HepG2 (cell line): ENCODE measurements around the gene DHX29. TPM values are rescaled to one million over a fixed set of nuclear protein-coding genes. Genes with fewer than 3 reads are reported as not detected.

ENCODE experiments used
- CC2D1A ChIP-seq: sonication (generic); formaldehyde crosslinking; IDR thresholded peaks from 2 replicates; pipeline ENCODE4 v1.8.1; 2023; ENCODE audit warnings: mild to moderate bottlenecking, missing genetic modification reagents
- CENPT ChIP-seq: sonication (generic); formaldehyde crosslinking; IDR thresholded peaks from 2 replicates; pipeline ENCODE4 v1.8.0; 2022; ENCODE audit warnings: low read depth, mild to moderate bottlenecking, moderate library complexity, missing genetic modification reagents
- NFIC ChIP-seq: IDR thresholded peaks from 2 replicates; pipeline ENCODE4 v1.6.1; 2012; ENCODE audit warnings: mild to moderate bottlenecking, low read length, inconsistent platforms
- TAF1 ChIP-seq: sonication (generic); formaldehyde crosslinking; IDR thresholded peaks from 2 replicates; pipeline ENCODE4 v1.4.0; 2020; ENCODE audit warnings: missing genetic modification reagents
- ZC3H13 ChIP-seq: sonication (generic); formaldehyde crosslinking; IDR thresholded peaks from 2 replicates; pipeline ENCODE4 v1.8.1; 2023; ENCODE audit warnings: mild to moderate bottlenecking, missing genetic modification reagents, moderate library complexity
- ZFP62 ChIP-seq: sonication (generic); formaldehyde crosslinking; IDR thresholded peaks from 2 replicates; pipeline ENCODE4 v1.4.0; 2020; ENCODE audit warnings: missing genetic modification reagents
- ZFY ChIP-seq: sonication (generic); formaldehyde crosslinking; IDR thresholded peaks from 2 replicates; pipeline ENCODE4 v1.4.0; 2020; ENCODE audit warnings: missing genetic modification reagents
- ZNF552 ChIP-seq: sonication (generic); formaldehyde crosslinking; IDR thresholded peaks from 2 replicates; pipeline ENCODE4 v1.9.0; 2022; ENCODE audit warnings: missing genetic modification reagents, mild to moderate bottlenecking, borderline replicate concordance
- ZNF567 ChIP-seq: sonication (generic); formaldehyde crosslinking; IDR thresholded peaks from 2 replicates; pipeline ENCODE4 v1.8.1; 2023; ENCODE audit warnings: mild to moderate bottlenecking, missing genetic modification reagents, borderline replicate concordance
- ZNF781 ChIP-seq: sonication (generic); formaldehyde crosslinking; IDR thresholded peaks from 2 replicates; pipeline ENCODE4 v1.5.1; 2020; ENCODE audit warnings: borderline replicate concordance, mild to moderate bottlenecking, missing genetic modification reagents; ENCODE audit errors: not compliant biosample characterization
- polyA plus RNA-seq, 8 experiments: library from polyadenylated mRNA; depleted of rRNA in 3 of 8; stranded (reverse) in 7 of 8; unstranded in 1 of 8; fragments of >200 nt; fragmentation: Illumina TruSeq in 4 of 8; extraction: Trizol in 4 of 8; gene quantifications; 2 replicates each; pipeline versions ENCODE4 v1.2.1 to v1.2.3, GENCODE V29; 2011 to 2016; ENCODE audit warnings: low read depth in 4 of 8, missing spikeins in 1 of 8, mixed read lengths in 1 of 8; ENCODE audit not compliant: insufficient read depth in 1 of 8
- total RNA-seq, 5 experiments: library from RNA; depleted of rRNA; stranded (reverse); fragments of >200 nt; fragmentation: Illumina TruSeq; extraction: Trizol; gene quantifications; 2 replicates each; pipeline ENCODE4 v1.2.3, GENCODE V29; 2016; ENCODE audit warnings: low read depth in 1 of 5
- TF ChIP-seq, protein P1 (sequence below): IDR thresholded peaks from 2 replicates; pipeline ENCODE4 v1.6.1; 2012; ENCODE audit warnings: low read length, improper control_type of control experiment
- TF ChIP-seq, protein P2 (sequence below), 2 experiments: fragments of 450-650 bp in 1 of 2; sonication (generic) in 1 of 2; formaldehyde crosslinking; IDR thresholded peaks; 2 replicates each; pipeline versions ENCODE4 v1.5.0 to v1.8.0; 2020 to 2022; ENCODE audit warnings: mild to moderate bottlenecking in 1 of 2, missing genetic modification reagents in 1 of 2
- TF ChIP-seq, protein P3 (sequence below): sonication (generic); formaldehyde crosslinking; IDR thresholded peaks from 2 replicates; pipeline ENCODE4 v1.4.0; 2020; ENCODE audit warnings: mild to moderate bottlenecking, missing genetic modification reagents, borderline replicate concordance
- TF ChIP-seq, protein P4 (sequence below): sonication (generic); formaldehyde crosslinking; IDR thresholded peaks from 2 replicates; pipeline ENCODE4 v1.9.0; 2021; ENCODE audit warnings: missing genetic modification reagents, mild to moderate bottlenecking, borderline replicate concordance
- TF ChIP-seq, protein P5 (sequence below): sonication (generic); formaldehyde crosslinking; IDR thresholded peaks from 2 replicates; pipeline ENCODE4 v1.8.0; 2022; ENCODE audit warnings: mild to moderate bottlenecking, missing genetic modification reagents

Gene DHX29
- total and polyA plus RNA-seq, 2 of the 13 experiments (the other 11 are each of a cell fraction or from before 2014, with no cell fraction given): 1.9 to 22.0 TPM

DNA sequence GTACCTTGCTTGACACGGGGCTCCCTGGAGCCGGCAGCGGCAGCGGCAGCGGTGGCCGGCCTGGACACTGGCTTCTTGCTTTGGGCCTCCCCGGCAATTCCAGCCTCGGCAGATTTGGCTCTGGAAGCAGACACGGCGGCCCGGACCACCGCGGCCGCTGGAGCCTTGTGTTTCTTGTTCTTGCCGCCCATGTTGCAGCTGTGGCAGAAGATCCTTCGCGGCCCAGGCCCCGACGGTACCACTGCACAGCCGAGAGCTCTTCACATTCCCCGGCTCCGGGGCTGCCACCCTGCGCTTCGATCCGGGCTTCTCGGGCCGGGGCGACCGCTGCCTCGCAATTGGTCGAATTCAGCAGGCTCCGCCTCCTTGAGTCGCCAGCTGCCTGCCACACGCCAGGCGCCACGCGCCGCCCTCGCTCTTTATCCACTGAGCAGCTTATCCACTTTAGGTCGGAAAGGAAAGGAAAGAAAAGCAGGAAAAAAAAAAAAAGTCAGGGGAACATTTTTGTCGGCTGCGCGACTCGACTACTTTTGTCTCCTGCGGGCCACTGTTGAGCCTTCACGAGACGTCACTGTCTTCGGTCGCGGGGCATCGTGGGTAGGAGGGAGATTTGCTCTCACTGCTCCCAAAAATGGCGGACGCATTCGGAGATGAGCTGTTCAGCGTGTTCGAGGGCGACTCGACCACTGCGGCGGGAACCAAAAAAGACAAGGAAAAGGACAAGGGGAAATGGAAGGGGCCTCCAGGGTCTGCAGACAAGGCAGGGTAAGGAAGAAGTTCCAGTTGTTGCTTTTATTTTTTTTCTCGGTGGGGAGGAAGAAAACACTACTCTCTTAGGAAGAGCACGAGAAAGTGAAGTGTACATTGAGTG, at the start of gene DHX29, which contains the start of gene MTREX (continued):
- TF ChIP-seq, protein P1, sequence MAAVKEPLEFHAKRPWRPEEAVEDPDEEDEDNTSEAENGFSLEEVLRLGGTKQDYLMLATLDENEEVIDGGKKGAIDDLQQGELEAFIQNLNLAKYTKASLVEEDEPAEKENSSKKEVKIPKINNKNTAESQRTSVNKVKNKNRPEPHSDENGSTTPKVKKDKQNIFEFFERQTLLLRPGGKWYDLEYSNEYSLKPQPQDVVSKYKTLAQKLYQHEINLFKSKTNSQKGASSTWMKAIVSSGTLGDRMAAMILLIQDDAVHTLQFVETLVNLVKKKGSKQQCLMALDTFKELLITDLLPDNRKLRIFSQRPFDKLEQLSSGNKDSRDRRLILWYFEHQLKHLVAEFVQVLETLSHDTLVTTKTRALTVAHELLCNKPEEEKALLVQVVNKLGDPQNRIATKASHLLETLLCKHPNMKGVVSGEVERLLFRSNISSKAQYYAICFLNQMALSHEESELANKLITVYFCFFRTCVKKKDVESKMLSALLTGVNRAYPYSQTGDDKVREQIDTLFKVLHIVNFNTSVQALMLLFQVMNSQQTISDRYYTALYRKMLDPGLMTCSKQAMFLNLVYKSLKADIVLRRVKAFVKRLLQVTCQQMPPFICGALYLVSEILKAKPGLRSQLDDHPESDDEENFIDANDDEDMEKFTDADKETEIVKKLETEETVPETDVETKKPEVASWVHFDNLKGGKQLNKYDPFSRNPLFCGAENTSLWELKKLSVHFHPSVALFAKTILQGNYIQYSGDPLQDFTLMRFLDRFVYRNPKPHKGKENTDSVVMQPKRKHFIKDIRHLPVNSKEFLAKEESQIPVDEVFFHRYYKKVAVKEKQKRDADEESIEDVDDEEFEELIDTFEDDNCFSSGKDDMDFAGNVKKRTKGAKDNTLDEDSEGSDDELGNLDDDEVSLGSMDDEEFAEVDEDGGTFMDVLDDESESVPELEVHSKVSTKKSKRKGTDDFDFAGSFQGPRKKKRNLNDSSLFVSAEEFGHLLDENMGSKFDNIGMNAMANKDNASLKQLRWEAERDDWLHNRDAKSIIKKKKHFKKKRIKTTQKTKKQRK: no peak
- TF ChIP-seq ZNF552 (CRISPR knock-in tag) (no peak), NFIC (peak; percentile 65; the same call in 1 of the 2 replicates), ZFP62 (CRISPR knock-in tag) (no peak), CENPT (CRISPR knock-in tag) (no peak), ZFY (peak; percentile 96), ZNF781 (no peak), TAF1 (CRISPR knock-in tag) (peak; percentile 90), CC2D1A (no peak), ZC3H13 (CRISPR knock-in tag) (0 out of 2 replicates have a peak, but pooled peaks have one; percentile 42), ZNF567 (0 out of 2 replicates have a peak, but pooled peaks have one; percentile 33)
- TF ChIP-seq, protein P2, sequence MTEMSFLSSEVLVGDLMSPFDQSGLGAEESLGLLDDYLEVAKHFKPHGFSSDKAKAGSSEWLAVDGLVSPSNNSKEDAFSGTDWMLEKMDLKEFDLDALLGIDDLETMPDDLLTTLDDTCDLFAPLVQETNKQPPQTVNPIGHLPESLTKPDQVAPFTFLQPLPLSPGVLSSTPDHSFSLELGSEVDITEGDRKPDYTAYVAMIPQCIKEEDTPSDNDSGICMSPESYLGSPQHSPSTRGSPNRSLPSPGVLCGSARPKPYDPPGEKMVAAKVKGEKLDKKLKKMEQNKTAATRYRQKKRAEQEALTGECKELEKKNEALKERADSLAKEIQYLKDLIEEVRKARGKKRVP (CRISPR knock-in tag; IDR thresholded peaks at IDR 0.05): peak in 1 of 2 experiments; percentile 53; a peak in 1 of 4 replicates
- TF ChIP-seq, protein P3, sequence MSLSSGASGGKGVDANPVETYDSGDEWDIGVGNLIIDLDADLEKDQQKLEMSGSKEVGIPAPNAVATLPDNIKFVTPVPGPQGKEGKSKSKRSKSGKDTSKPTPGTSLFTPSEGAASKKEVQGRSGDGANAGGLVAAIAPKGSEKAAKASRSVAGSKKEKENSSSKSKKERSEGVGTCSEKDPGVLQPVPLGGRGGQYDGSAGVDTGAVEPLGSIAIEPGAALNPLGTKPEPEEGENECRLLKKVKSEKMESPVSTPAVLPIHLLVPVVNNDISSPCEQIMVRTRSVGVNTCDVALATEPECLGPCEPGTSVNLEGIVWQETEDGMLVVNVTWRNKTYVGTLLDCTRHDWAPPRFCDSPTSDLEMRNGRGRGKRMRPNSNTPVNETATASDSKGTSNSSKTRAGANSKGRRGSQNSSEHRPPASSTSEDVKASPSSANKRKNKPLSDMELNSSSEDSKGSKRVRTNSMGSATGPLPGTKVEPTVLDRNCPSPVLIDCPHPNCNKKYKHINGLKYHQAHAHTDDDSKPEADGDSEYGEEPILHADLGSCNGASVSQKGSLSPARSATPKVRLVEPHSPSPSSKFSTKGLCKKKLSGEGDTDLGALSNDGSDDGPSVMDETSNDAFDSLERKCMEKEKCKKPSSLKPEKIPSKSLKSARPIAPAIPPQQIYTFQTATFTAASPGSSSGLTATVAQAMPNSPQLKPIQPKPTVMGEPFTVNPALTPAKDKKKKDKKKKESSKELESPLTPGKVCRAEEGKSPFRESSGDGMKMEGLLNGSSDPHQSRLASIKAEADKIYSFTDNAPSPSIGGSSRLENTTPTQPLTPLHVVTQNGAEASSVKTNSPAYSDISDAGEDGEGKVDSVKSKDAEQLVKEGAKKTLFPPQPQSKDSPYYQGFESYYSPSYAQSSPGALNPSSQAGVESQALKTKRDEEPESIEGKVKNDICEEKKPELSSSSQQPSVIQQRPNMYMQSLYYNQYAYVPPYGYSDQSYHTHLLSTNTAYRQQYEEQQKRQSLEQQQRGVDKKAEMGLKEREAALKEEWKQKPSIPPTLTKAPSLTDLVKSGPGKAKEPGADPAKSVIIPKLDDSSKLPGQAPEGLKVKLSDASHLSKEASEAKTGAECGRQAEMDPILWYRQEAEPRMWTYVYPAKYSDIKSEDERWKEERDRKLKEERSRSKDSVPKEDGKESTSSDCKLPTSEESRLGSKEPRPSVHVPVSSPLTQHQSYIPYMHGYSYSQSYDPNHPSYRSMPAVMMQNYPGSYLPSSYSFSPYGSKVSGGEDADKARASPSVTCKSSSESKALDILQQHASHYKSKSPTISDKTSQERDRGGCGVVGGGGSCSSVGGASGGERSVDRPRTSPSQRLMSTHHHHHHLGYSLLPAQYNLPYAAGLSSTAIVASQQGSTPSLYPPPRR: 0 out of 2 replicates have a peak, but pooled peaks have one; percentile 15
- TF ChIP-seq, protein P4, sequence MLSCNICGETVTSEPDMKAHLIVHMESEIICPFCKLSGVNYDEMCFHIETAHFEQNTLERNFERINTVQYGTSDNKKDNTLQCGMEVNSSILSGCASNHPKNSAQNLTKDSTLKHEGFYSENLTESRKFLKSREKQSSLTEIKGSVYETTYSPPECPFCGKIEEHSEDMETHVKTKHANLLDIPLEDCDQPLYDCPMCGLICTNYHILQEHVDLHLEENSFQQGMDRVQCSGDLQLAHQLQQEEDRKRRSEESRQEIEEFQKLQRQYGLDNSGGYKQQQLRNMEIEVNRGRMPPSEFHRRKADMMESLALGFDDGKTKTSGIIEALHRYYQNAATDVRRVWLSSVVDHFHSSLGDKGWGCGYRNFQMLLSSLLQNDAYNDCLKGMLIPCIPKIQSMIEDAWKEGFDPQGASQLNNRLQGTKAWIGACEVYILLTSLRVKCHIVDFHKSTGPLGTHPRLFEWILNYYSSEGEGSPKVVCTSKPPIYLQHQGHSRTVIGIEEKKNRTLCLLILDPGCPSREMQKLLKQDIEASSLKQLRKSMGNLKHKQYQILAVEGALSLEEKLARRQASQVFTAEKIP (CRISPR knock-in tag): no peak
- TF ChIP-seq, protein P5, sequence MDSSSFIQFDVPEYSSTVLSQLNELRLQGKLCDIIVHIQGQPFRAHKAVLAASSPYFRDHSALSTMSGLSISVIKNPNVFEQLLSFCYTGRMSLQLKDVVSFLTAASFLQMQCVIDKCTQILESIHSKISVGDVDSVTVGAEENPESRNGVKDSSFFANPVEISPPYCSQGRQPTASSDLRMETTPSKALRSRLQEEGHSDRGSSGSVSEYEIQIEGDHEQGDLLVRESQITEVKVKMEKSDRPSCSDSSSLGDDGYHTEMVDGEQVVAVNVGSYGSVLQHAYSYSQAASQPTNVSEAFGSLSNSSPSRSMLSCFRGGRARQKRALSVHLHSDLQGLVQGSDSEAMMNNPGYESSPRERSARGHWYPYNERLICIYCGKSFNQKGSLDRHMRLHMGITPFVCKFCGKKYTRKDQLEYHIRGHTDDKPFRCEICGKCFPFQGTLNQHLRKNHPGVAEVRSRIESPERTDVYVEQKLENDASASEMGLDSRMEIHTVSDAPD: no peak
